ENCODE results near the gene LENG9. TPM values are rescaled to one million over a fixed set of nuclear protein-coding genes. Genes with fewer than 3 reads are reported as not detected.

The LENG9 gene
- total RNA-seq, 1 donor from 2014 or later, result 8.4 TPM

DNA sequence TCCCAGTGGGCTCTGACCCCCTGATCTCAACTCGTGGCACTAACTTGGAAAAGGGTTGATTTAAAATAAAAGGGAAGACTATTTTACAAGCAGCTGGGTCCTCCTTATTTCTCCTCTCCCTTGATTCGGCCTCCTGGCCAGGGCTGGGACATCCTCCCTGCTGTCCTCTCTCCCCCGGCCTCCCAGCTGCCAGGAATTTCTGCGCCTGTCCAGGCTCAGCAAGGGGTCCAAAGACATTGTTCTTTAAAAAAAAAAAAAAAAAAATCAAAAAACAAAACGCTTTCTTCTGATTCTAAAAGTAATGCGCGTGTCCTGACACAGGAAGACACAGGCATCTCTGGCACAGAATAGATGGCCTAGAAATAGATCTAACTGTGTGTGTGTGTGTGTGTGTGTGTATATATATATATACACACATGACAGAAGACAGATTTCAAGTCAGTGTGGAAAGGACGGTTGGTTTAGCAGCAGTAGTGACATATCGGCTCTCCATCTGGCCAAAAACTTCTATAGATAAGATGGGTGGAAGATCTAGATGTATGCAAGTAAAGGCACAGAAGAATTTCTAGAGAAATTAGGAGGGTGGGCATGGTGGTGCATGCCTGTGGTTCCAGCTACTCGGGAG, 26.8 kb downstream of the LENG9 start:
- Mint-ChIP-seq H3K9me3 (no peaks in the 10 kb centered on the region), H3K27ac (no peak overlapping the region), H3K27me3 (ENCODE audit: insufficient read depth) (no peaks in the 10 kb centered on the region), H3K4me1 (ENCODE audit: low read depth) (peaks cover 7% of the 10 kb centered on the region), H3K4me3 (no peak overlapping the region), H3K36me3 (ENCODE audit: low read depth) (peaks cover 8% of the 10 kb centered on the region)
- intact Hi-C loops (cut with micrococcal nuclease), result no loop called here
- no peak for DNase-seq (ENCODE audit: low spot score)

DNA sequence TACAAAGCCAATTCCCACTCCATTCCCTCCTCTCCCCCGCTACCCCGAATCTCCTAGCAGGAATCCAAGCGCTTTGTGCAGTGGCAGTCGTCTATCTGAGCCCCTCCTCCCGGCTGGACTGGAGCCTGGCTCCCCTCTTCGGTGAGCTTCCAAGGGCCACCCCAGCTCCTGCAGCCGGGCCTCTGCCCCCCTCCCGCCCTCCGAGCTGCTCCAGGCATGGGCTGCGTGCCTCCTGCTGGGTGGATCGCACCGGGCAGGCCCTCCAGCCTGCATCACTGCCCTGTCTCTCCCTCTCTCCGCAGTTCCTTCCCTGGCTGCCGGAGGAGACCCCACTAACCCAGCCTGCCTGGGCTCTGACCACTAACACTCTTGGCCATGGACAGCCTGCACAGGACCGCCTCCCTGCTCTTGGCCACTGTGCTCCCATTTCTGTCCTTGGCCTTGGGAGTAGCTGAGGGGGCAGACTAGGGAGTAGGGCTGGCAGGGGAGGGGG, 27.5 kb downstream of the LENG9 start:
- Mint-ChIP-seq H3K4me3 (no peak overlapping the region), H3K27ac (no peak overlapping the region), H3K27me3 (ENCODE audit: insufficient read depth) (peaks cover 4% of the 10 kb centered on the region), H3K36me3 (ENCODE audit: low read depth) (peaks cover 8% of the 10 kb centered on the region), H3K9me3 (no peaks in the 10 kb centered on the region), H3K4me1 (ENCODE audit: low read depth) (peaks cover 10% of the 10 kb centered on the region)
- DNase-seq (ENCODE audit: low spot score), result no peak
- intact Hi-C loops (cut with micrococcal nuclease), result no loop called here

DNA sequence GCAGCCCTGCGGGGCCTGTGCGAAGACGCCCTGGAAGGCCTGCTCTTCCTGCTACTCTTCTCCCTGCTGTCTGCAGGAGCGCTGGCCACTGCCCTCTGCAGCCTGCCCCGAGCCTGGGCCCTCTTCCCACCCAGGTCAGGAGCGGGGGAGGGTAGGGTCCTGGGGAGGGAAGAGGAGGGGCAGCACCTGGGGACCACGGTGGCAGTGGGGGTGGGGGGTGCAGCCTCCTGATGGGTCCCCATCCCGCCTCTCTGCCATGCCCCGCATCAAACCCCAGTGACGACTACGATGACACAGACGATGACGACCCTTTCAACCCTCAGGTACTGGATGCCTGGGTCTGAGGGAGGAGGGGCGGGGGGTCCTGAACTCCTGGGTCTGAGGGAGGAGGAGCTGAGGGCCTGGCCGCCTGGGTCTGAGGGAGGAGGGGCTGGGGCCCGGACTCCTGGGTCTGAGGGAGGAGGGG, 28.0 kb downstream of the LENG9 start:
- Mint-ChIP-seq H3K4me1 (ENCODE audit: low read depth) (peaks cover 12% of the 10 kb centered on the region), H3K27ac (no peak overlapping the region), H3K27me3 (ENCODE audit: insufficient read depth) (peaks cover 5% of the 10 kb centered on the region), H3K4me3 (no peak overlapping the region), H3K36me3 (ENCODE audit: low read depth) (peaks cover 7% of the 10 kb centered on the region), H3K9me3 (no peaks in the 10 kb centered on the region)
- no peak for DNase-seq (ENCODE audit: low spot score)
- intact Hi-C loops (cut with micrococcal nuclease), result no loop called here

DNA sequence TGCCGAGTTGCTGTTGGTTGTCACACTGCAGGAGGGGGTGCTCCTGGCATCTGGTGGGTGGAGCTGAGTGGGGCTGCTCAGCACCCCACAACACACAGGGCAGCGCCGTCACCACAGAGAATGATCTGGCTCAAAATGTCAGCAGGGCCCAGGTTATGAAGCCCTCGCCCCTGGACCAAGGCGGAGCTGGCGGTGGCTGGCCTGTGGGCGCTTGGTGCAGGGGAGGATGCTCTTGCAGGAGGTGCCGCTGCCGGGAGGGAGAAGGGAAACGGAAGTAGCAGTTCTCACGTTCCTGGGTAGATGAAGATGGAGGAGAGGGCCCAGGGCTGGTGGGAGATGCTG, 28.7 kb downstream of the LENG9 start:
- H3K4me3 Mint-ChIP-seq, result peak overlapping the region; percentile 26
- no peak overlapping the region for H3K27ac Mint-ChIP-seq
- DNase-seq (ENCODE audit: low spot score), result no peak
- peaks cover 5% of the 10 kb centered on the region for H3K27me3 Mint-ChIP-seq (ENCODE audit: insufficient read depth)
- H3K4me1 Mint-ChIP-seq (ENCODE audit: low read depth), result peaks cover 12% of the 10 kb centered on the region
- intact Hi-C loops (cut with micrococcal nuclease), result no loop called here
- H3K36me3 Mint-ChIP-seq (ENCODE audit: low read depth), result peaks cover 7% of the 10 kb centered on the region
- no peaks in the 10 kb centered on the region for H3K9me3 Mint-ChIP-seq

DNA sequence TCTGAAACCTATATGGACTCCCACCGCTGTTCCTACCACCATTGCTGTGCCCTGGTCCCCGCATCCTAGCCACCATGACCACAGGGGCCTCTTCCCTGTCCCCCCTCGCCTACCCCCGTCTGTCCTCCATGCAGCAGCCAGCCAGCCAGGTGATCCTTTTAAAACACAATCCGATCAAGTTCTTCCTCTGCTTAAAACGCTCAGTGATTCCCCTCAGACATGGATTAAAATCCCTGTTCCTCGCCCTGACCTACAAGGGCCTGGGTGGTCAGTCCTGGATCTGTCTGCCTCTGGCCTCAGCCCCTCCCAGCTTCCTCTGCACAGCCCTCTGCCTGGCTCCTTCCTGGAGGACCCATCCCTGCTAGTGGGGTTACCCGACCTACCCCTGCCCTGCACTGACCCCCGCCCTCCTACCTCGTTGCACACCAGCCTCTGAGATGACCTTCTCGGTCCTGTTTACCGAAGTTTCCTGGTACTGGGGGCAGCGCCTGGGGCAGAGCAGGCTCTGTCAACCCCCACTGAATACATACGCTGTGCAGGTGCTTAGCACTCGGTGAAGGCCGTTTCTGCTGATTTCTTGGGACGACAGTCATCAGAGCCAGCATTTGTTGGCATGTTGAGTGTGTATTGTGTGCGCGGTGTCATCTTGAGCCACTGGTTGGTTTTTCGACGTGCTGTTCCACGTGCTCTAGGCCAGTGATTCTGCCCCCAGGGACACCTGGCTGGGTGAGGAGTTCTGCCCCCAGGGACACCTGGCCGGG, 29.3 kb downstream of the LENG9 start:
- Mint-ChIP-seq H3K4me1 (ENCODE audit: low read depth) (peaks cover 12% of the 10 kb centered on the region), H3K27me3 (ENCODE audit: insufficient read depth) (peaks cover 8% of the 10 kb centered on the region), H3K36me3 (ENCODE audit: low read depth) (peaks cover 5% of the 10 kb centered on the region), H3K27ac (no peak overlapping the region), H3K9me3 (no peaks in the 10 kb centered on the region), H3K4me3 (no peak overlapping the region)
- DNase-seq (ENCODE audit: low spot score), result no peak
- intact Hi-C loops (cut with micrococcal nuclease), result no loop called here

DNA sequence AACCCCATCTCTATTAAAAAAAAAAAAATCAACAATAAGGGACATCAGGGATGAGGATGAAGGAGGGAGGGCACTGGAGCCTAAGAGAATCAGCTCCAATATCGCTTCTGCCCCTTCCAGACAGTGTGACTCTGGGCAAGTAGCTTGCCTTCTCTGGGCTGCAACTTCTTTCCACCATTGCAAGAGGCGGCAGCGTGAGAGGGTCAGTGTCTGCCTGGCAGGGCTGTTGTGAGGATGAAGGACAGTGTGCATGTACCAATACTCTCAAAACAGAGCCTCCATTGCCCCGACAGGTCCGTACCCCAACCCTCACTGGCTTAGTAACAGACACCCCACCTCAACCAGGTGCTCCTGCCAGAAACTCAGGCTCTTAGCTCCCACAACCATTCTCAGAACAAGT, 29.9 kb downstream of the LENG9 start:
- no peak overlapping the region for H3K4me3 Mint-ChIP-seq
- peaks cover 5% of the 10 kb centered on the region for H3K36me3 Mint-ChIP-seq (ENCODE audit: low read depth)
- H3K27ac Mint-ChIP-seq, result no peak overlapping the region
- H3K9me3 Mint-ChIP-seq, result no peaks in the 10 kb centered on the region
- DNase-seq (ENCODE audit: low spot score), result no peak
- peaks cover 12% of the 10 kb centered on the region for H3K4me1 Mint-ChIP-seq (ENCODE audit: low read depth)
- H3K27me3 Mint-ChIP-seq (ENCODE audit: insufficient read depth), result peaks cover 12% of the 10 kb centered on the region
- intact Hi-C loops (cut with micrococcal nuclease), result no loop called here

DNA sequence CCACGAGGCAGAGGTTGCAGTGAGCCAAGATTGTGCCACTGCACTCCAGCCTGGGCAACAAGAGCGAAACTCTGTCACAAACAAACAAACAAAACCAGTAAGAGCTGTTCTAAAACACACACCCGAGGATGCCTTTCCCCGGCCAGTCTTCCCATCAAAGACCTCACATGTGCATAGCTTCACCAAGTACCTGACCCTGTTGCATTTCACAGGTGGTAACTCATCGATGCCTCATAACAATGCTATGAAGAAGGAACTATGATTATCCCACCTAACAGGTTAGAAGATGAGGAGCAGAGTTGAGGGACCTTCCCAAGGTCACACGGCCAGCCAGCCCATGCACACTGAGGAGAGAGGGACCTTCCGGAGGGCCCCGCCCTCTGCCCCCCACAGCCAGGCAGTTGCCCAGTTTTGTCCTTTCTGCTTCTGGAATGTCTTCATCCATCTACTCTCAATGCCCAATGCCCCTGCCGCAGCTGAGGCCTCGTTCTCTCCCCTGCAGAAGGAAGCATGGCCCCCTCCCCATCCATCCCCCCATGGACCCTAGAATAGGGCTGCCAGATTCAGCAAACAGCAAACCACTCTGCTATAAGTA, 31.3 kb downstream of the LENG9 start:
- no peak for DNase-seq (ENCODE audit: low spot score)
- Mint-ChIP-seq H3K4me3 (no peak overlapping the region), H3K9me3 (no peaks in the 10 kb centered on the region), H3K27me3 (ENCODE audit: insufficient read depth) (peaks cover 12% of the 10 kb centered on the region), H3K27ac (no peak overlapping the region), H3K36me3 (ENCODE audit: low read depth) (peaks cover 5% of the 10 kb centered on the region), H3K4me1 (ENCODE audit: low read depth) (peaks cover 12% of the 10 kb centered on the region)
- intact Hi-C loops (cut with micrococcal nuclease), result no loop called here

DNA sequence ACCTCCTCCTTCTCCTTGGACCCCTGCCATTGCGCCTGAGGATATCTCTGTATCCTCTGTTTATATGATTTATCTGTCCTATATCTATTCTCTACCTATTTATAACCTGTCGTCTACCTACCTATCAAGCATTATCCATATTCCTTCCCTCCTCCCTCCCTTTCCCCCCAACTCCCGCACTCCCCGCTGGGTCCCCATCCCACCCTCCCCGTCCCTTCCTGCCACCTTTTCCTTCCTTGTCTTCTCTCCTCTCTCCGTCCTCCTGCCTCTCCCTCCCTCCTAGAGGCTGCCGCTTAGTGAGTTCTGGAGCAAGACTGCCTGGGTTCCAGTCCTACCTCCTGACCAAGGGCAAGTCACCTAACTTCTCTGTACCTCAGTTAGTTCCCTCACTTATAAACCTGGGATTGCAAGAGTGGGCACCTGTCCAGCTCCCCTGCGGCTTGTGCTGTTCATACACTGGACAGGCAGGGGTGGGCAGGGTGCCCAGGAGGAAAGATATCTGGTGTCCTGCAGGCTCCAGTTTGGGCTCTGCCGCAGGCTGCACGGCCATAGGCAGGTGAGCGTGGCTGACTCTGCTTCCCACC, 32.2 kb downstream of the LENG9 start:
- Mint-ChIP-seq H3K27me3 (ENCODE audit: insufficient read depth) (peaks cover 12% of the 10 kb centered on the region), H3K4me3 (no peak overlapping the region), H3K36me3 (ENCODE audit: low read depth) (peaks cover 5% of the 10 kb centered on the region), H3K4me1 (ENCODE audit: low read depth) (peaks cover 12% of the 10 kb centered on the region), H3K27ac (no peak overlapping the region), H3K9me3 (no peaks in the 10 kb centered on the region)
- intact Hi-C loops (cut with micrococcal nuclease), result loop anchor here (1.0 kb wide), 2 partner anchors 17 to 32 kb away; partner anchors contain the start of gene LENG9
- DNase-seq (ENCODE audit: low spot score), result no peak

DNA sequence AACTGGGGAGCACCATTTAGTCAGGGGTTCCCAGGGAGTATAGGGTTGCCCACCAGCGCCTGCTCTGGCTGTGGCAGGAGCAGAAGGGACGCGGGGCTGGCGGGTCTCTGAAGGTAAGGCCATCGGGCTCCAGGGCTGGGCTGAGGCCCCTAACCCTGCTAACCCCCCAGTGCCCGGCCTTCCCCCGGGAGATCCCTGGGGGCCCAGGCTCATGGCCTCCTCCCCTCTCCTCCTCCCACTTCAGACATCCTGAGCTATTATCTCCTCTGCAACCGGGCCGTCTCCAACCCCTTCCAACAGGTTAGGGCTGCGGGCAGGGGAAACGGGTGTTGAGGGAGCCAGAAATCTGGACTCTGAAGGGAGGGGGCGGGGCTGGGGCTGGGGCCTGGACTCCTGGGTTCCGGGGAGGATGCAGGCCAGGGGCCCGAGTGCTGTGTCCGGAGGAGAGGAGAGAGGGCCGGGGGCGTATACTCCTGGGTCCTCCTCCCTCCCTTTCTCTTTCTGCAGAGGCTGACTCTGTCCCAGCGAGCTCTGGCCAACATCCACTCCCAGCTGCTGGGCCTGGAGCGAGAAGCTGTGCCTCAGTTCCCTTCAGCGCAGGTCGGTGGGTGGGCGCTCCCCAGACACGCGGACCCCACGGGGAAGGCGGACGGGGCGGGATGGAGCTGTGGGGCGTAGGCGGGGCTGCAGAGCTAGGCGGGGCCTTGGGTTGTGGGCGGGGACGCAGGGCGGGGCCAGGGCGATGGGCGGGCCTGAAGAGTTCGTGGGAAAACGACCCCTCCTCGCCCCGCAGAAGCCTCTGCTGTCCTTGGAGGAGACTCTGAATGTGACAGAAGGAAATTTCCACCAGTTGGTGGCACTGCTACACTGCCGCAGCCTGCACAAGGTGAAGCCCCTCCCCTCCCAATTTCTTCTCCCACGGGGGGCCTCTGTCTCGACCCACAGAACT, 33.0 kb downstream of the LENG9 start:
- no peaks in the 10 kb centered on the region for H3K9me3 Mint-ChIP-seq
- no peak overlapping the region for H3K27ac Mint-ChIP-seq
- H3K4me1 Mint-ChIP-seq (ENCODE audit: low read depth), result peaks cover 12% of the 10 kb centered on the region
- DNase-seq (ENCODE audit: low spot score), result peak; percentile 22
- H3K27me3 Mint-ChIP-seq (ENCODE audit: insufficient read depth), result peaks cover 12% of the 10 kb centered on the region
- peak overlapping the region; percentile 45 for H3K4me3 Mint-ChIP-seq
- peaks cover 5% of the 10 kb centered on the region for H3K36me3 Mint-ChIP-seq (ENCODE audit: low read depth)
- intact Hi-C loops (cut with micrococcal nuclease), result loop anchor here (1.0 kb wide), 2 partner anchors 18 to 33 kb away; partner anchors contain the start of gene LENG9

DNA sequence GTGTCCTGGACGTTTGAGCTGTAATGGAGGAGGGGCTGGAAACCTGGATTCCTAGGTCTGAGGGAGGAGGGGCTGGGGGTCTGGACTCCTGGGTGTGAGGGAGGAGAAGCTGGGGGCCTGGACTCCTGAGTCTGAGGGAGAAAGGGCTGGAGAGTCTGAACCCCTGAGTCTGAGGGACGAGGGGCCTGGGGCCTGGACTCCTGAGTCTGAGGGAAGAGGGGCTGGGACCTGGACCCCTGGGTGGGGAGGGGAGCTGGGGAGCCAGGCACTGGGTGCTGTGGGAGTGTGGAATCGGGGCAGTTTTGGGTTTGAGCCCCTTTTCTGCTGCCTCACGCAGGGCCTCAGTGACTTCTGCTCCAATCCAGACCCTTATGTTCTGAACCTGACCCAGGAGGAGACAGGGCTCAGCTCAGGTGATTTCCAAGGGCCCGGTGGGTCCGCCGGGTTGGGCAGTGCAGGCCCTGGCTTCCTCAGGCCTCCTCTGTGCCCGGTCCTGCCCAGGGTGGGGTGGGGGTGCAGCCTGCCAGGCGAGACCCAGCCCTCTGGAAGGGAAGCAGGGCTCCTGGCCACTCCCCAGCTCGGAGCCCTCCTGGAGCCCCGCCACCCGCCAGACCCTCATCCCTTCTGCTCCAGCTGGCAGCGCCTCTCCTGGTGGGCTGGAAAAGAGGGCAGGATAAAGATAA, 33.9 kb downstream of the LENG9 start:
- Mint-ChIP-seq H3K27ac (no peak overlapping the region), H3K27me3 (ENCODE audit: insufficient read depth) (peaks cover 12% of the 10 kb centered on the region), H3K4me1 (ENCODE audit: low read depth) (peaks cover 7% of the 10 kb centered on the region), H3K9me3 (no peaks in the 10 kb centered on the region), H3K4me3 (no peak overlapping the region), H3K36me3 (ENCODE audit: low read depth) (no peaks in the 10 kb centered on the region)
- intact Hi-C loops (cut with micrococcal nuclease), result no loop called here
- DNase-seq (ENCODE audit: low spot score), result no peak

DNA sequence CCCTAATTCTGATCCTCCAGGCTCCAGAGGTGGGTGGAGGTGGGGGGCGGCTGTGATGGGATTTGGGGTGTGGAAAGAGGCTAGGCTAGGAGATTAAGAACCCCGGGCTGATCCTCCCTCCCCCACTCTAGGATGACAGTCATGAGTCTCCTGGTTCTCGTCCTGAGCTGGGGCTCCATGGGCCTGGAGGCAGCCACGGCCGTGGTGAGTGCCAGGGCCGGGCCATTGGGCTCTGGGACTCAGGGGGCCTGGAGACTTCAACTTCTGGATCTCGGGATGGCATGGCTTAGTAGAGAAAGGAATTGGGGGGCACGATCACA, 34.4 kb downstream of the LENG9 start:
- Mint-ChIP-seq H3K36me3 (ENCODE audit: low read depth) (no peaks in the 10 kb centered on the region), H3K4me3 (no peak overlapping the region), H3K4me1 (ENCODE audit: low read depth) (peaks cover 5% of the 10 kb centered on the region), H3K27me3 (ENCODE audit: insufficient read depth) (peaks cover 12% of the 10 kb centered on the region), H3K9me3 (no peaks in the 10 kb centered on the region), H3K27ac (no peak overlapping the region)
- intact Hi-C loops (cut with micrococcal nuclease), result no loop called here
- DNase-seq (ENCODE audit: low spot score), result no peak
